ENCODE results near the gene MATN1.
A peak's percentile ranks its signal among the peaks of the same experiment; 100 is the strongest.

The MATN1 gene

GRCh38 chr1:30668546-30669327 is 54.6 kb downstream of the MATN1 start:
- TF ChIP-seq GABPA (IDR thresholded peaks at IDR 0.05; ENCODE audit: low read depth) (no peak), CTCF (IDR thresholded peaks at IDR 0.05; ENCODE audit: insufficient read depth, low read length) (no peak), REST (IDR thresholded peaks at IDR 0.05; ENCODE audit: insufficient replicate concordance, low read depth) (no peak), POLR2AphosphoS5 (IDR thresholded peaks at IDR 0.05; ENCODE audit: low read depth) (no peak), SPI1 (IDR thresholded peaks at IDR 0.05; ENCODE audit: borderline replicate concordance, low read depth) (no peak)
- no peak overlapping the region for H3K27ac ChIP-seq (replicated peaks)

GRCh38 chr1:30668024-30668423 is 55.4 kb downstream of the MATN1 start:
- H3K27ac ChIP-seq (replicated peaks), result no peak overlapping the region
- TF ChIP-seq POLR2AphosphoS5 (IDR thresholded peaks at IDR 0.05; ENCODE audit: low read depth) (no peak), GABPA (IDR thresholded peaks at IDR 0.05; ENCODE audit: low read depth) (no peak), CTCF (IDR thresholded peaks at IDR 0.05; ENCODE audit: insufficient read depth, low read length) (no peak), REST (IDR thresholded peaks at IDR 0.05; ENCODE audit: insufficient replicate concordance, low read depth) (no peak), SPI1 (IDR thresholded peaks at IDR 0.05; ENCODE audit: borderline replicate concordance, low read depth) (no peak)
- H3K4me3 ChIP-seq (replicated peaks; ENCODE audit: insufficient read depth, low read length), result no peak overlapping the region
- H3K27me3 ChIP-seq (ENCODE audit: insufficient read depth, poor library complexity, severe bottlenecking), result no peaks in the 10 kb centered on the region
- DNase-seq (ENCODE audit: low read depth in 1 of 2, low spot score in 1 of 2), result peak in 1 of 2 experiments; percentile 10

More at GRCh38 chr1:30668546-30669327, 54.6 kb downstream of the MATN1 start:
- no peak overlapping the region for H3K4me3 ChIP-seq (replicated peaks; ENCODE audit: insufficient read depth, low read length)
- DNase-seq (ENCODE audit: low read depth in 1 of 2, low spot score in 1 of 2), result no peak
- no peaks in the 10 kb centered on the region for H3K27me3 ChIP-seq (ENCODE audit: insufficient read depth, poor library complexity, severe bottlenecking)

- no peak for DNase-seq (ENCODE audit: low read depth in 1 of 2, low spot score in 1 of 2)
- no peak overlapping the region for H3K27ac ChIP-seq (replicated peaks)
- H3K27me3 ChIP-seq (ENCODE audit: insufficient read depth, poor library complexity, severe bottlenecking), result no peaks in the 10 kb centered on the region
- TF ChIP-seq CTCF (IDR thresholded peaks at IDR 0.05; ENCODE audit: insufficient read depth, low read length), result no peak
- TF ChIP-seq POLR2AphosphoS5 (IDR thresholded peaks at IDR 0.05; ENCODE audit: low read depth), result no peak
- no peak for TF ChIP-seq GABPA (IDR thresholded peaks at IDR 0.05; ENCODE audit: low read depth)
- no peak for TF ChIP-seq SPI1 (IDR thresholded peaks at IDR 0.05; ENCODE audit: borderline replicate concordance, low read depth)
- TF ChIP-seq REST (IDR thresholded peaks at IDR 0.05; ENCODE audit: insufficient replicate concordance, low read depth), result no peak
- no peak overlapping the region for H3K4me3 ChIP-seq (replicated peaks; ENCODE audit: insufficient read depth, low read length)
Observed at GRCh38 chr1:30666756-30667273, 56.6 kb downstream of the MATN1 start.
